A204.1 (cell line): ENCODE results near the gene GALNT14.

Source experiments
- FAIRE-seq: peaks from 2 replicates; lab custom pipeline; 2012; peaks lifted over from hg19 to GRCh38; lab: Jason Lieb, UNC

The GALNT14 gene

DNA sequence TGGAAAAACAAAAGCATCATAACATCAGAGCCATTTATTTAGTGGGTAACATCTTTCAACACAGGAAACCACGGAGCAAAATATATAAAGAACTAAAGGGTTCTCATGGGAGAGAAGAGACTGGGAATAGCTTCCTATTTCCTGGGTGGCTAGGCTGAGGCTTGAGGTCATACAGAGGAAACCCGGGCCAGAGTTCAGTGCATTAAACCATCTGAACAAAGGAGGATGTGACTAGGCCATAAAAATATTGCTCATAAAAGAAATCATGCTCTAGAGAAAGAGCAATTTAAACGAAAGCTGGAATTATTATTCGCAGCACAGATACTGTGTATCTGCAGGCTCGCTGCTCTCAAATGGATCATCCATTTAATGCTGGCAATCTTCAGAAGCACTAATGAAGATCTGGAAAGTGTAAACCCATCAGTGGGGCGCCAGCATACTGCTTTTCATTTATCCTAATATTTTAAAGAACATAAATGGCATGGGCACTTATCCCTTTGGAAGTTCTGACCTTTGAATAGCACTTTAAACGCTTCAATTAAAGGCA lies 83.3 kb downstream of the GALNT14 start:
- no peak for FAIRE-seq

DNA sequence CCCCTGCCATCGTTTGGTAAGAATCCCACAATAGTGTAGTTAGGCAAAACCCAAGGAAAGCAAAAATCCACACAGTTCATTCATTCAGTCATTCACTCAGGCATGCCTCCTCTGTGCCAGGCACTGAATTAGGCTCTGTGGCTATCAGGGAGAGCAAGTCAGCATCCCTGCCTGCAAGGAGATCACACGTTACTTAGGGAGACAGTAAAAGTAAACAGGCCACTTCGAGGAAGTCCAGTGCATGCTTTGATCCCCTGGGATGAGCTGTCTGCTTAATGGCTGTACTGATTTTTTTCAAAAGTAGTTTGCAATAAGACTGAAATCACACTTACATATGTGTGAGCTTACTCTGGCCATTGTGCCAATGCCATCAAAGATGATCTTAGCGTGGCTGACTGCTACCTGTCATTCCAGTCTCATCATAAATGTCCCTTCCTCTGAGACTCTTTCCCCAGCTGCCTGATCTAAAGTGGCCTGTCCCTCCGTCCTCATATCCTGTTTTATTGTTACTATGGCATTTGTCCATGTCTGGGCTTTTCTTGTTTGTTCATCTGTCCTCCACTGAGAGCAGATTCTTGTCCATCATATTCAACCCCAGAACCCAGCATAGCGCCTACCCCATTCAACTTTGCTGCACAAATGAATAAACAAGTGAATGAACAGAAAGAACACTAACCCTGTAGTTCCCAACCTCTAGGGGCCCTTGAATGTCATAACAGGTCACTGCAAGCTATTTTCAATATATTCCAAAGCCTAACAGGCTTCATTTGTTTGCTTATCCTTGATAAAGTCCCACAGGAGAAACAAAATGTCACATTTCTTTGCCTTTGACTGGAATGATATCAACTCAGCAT lies 84.1 kb downstream of the GALNT14 start:
- no peak for FAIRE-seq

DNA sequence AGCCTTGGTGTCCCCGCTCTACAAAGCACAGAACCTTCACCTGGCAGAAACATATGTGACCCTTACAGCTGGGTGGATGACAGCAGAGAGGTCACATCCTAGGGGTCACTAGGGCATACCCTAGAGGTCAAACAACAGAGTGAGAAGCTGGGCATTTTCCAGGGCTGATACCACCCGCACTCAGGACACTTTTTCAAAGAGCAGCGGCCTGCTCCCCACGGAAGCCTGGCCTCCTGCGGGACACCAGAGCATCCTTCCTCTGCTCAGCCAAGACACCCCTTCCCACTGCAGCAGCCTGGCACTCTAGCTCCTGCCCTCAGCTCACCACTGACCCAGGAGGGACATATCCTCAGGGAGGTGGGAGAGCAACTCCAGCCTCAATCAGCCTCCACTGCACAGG lies 86.0 kb downstream of the GALNT14 start:
- FAIRE-seq = no peak

DNA sequence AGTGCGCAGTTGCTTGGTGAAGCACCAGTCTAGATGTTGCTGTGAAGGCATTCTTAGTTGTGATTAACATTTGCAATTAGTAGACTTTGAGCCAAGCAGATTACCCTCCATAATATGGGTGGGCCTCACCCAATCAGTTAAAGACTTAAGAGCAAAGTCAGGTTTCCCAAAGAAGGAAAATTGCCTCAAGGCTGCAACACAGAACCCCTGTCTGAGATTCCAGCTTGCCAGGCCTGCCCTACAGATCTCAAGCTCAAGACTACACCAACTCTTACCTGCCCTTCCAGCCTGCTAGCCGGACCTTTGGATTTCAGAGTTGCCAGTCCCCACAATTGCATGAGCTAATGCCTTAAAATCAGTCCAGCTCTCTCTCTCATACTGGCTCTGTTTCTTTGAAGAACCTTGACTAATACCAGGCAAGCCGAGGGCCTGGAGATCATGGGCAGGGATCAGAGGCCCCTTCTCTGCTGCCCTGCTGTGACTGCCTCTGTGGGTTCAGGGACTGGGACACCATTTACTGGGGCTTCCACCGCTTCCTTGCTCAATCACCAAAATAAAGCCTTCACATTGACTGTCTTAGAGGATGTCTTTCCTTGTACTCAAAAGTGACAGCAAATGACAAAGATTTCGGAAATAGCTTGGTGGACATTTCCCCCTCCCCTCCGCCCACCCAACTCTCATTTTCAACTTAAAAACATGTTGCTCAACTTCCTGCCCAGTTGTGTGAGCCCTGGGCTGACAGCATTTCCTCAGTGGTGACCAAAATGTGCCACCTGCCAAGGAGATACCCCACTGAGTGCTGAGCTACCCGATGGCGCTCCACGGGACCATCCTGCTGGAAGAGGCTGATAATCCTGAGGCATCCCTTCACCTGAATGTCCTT lies 86.7 kb downstream of the GALNT14 start:
- FAIRE-seq = no peak

DNA sequence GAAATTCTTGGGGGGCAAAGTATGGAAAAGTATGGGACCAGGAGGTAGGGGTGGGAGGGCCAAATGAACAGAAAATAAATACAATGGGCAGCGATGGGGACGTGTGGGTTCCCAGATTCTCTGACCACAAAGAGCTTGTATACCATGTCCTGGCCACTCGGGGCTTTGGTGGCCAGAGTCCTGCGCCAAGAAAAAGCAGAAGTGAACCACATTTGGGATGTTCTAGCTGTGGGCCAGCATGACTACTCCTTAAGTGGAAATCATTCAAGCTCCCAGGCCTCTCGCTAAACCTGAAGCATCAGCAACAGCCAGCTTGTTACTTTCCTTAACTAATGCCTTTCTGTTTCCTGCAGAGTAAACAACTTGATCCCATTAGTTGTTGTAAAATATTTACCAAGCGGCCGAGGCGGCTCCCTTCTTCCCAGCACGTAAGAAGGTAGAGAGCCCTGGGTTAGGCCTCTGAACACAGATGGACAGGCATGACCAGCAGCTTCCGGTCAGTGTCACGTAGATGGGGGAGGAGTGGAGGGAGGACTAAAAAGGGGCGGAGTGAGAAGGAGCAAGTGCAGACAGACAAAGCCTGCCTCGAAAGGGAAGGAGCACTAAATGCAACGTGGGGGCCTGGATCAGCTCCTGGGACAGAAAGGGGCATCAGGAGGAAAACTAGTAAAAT lies 88.2 kb downstream of the GALNT14 start:
- no peak for FAIRE-seq

DNA sequence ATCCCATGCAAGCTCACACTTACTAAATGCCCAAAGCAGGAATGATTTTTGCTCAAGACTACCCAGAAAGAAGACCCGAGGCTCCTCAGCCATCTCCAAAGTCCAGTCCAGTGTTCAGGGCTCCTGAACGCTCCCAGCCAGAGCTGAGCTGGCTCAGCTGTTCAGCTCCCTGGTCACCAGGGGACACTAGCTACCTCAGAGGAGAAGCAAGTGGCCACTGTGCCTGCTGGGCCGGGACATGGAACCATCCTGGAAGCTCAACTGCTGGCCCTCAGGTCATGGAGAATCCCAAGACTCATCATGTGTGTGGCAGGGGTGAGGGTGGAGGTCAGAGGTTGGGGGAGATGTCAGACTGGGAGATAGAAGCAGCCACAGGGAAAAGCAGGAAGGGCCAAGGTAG lies 89.0 kb downstream of the GALNT14 start:
- no peak for FAIRE-seq

DNA sequence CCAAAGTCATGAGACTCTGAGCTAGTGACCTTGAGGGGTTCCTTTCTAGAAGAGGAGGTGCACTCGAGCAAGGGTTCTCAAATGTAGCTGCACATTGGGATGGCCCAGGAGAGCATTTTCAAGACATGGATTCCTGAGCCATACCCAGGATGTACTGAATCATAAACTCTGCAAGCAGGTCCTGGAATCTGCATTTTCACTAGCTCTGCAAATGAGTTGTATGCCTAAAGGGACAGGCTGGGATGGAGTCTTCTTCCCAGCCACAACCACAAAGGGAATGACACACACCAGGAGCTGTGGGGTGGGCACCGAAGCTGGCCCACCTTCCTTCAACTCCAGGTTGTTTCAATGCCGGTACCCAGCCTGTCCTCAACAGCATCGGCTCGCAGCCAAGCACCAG lies 90.6 kb downstream of the GALNT14 start:
- no peak for FAIRE-seq

DNA sequence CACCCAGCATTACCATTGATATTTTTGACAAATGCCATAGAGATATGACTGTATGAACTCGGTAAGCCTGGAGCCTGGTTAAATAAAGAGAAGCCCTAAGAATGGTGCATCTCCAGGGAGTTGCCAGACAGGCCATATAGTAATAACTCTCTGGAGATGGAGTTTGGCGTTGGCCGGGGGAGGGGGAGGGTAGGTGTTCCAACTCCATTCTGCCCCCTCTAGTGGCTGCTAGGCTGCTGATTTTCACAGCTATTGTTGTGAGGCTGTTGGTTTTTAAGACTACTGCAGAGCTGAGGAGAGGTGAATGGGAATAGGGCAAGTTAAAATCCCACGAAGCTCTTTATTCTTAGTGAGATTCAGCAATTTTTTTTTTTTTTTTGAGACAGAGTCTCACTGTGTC lies 99.9 kb downstream of the GALNT14 start:
- no peak for FAIRE-seq

DNA sequence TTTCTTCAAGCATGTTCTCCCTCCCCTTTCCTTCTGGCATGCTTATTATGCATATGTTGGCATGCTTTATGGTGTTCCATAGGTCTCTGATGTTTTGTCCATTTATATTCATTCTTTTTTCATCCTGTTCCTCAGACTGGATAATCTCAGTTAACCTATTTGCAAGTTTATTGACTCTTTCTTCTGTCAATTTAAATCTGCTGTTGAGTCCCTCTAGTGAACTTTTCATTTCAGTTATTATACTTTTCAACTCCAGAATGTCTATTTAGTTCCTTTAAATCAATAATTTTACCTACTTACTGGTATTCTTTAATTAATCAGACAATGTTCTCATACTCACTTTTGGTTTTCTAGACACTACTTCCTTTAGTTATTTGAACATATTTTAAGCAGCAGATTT lies 101.2 kb downstream of the GALNT14 start:
- FAIRE-seq = no peak

DNA sequence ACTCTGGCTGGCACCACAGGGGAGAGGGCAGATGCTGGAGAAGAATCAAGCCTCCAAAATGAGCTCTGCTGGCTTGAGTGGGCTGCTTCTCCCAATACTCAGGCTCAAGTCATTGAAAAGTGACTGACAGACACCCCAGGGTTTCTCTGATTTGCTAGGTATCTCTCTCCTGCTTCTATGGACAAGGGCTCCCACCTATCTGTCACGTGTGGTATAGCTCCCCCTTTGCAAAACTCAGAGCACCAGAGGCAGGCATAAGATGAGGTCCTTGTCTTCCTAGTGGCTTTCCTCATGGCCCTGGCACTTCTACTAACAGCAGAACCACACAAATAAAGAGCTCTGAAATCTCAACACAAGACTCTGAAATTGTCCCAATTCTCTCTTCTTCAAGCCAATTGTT lies 105.2 kb downstream of the GALNT14 start:
- no peak for FAIRE-seq

DNA sequence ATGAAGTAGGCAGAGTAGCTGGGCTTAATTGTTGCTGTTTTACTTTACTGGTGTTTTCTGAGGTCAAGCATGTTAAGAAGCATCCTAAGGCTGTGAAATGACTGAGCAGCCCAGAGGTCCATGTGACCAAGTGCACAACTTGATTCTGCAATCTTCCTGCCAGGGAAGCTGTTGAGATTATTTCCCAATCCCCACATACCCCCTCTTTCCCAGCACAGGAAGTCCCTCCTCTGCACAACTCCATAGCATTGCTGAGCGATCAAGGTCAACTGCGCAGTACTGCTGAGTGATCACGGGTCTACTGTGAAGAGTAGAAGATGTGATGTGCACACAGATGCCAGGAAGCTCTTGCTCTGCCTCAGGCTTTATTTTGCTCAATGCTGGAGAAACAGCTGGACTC lies 105.8 kb downstream of the GALNT14 start:
- FAIRE-seq = no peak

DNA sequence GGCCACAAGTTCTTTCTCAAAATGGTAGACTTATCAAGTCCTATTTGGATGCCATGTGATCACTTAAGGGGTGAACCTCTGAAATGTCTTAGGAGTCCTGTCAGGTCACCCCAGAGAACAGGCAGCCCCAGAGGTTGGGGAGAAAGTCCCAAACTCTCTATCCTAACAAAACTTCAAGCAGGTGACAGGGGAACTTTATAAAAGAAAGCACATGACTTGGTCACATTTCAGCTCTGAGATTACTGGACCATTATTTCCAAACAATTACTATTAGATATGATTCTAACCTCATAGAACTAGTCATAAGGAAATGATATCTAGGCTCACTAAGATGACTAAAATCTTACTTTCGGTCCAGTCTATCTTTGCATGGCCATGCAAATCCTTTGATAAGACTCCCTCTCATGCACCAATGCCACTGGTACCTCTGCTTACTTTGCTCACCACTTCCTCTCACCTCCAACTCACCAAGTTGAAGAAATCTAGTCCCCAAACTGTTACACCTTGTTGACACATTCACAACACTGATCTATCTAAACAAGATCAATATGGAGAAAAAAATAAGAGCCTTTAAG lies 107.0 kb downstream of the GALNT14 start:
- no peak for FAIRE-seq

DNA sequence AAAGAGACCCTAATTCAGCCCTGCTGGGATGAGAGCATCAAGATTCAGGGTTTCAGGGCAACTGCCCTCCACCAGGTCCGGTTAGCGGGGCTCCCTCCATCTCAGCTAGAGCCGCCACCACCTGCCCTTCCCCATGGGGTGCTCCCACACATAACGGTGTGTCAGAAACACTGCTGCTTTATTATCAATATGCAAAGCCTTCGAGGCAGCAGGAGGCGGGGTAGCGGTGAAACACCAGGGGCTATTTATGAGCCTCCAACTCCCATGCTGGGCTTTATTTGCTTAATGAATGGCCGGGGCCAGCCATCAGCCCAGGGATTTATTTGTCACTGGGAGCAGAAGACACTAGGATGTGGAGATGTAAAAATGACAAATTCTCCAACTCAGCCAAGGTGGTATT lies 109.8 kb downstream of the GALNT14 start:
- FAIRE-seq = no peak

DNA sequence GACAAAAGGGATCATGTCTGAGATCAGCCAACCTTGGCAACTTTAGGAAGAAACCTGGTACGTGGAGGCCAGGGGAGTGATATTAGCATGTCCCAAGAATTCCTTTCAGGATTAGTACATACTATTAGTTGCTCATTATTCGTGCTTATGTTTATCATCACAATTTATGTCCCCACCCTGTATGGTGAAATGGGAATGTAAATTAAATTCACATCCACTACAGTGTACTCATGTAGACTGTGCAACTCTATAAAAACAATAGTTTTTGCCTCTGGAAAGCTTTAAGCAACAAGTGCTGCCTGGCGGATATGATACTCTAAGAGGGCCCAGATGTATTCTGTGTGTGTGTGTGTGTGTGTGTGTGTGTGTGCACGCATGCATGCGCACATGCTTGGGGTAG lies 110.7 kb downstream of the GALNT14 start:
- no peak for FAIRE-seq

DNA sequence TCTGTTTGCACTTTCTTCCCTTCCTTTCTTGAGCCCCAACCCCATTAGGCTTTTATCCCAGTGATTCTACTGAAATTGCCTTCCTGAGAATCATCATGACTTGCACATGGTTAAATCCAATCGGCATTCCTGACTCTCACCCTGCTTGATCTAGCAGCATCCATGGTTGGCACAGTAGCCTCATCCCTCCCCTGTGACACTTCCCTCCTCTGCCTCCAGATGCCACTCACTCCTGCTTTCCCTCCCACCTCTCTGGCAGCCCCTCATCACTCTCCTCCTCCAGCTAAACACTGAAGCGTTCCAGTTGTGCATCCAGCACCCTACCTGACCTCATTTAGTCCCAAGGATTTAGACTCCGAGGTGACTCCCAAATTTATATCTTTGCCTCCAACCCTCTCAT lies 114.7 kb downstream of the GALNT14 start:
- FAIRE-seq = no peak

DNA sequence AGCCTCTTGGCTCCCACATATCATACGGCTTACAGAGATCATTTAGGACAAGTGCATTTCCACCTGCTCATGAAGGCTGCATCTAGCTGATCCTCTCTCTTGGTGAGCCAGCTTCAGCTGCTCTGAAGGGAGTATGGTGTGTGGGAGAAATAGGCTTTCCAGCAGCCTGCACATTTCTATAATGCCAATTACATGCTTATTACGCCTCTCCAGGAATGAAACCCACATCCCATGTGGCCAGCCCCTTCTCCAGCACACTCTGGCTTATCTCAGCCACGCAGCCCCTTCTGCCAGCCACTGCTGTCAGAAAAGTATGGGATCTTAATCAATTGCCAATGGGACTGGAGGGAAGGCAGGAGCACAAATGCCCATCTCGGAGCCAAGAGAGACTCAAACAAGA lies 117.5 kb downstream of the GALNT14 start:
- FAIRE-seq = no peak

DNA sequence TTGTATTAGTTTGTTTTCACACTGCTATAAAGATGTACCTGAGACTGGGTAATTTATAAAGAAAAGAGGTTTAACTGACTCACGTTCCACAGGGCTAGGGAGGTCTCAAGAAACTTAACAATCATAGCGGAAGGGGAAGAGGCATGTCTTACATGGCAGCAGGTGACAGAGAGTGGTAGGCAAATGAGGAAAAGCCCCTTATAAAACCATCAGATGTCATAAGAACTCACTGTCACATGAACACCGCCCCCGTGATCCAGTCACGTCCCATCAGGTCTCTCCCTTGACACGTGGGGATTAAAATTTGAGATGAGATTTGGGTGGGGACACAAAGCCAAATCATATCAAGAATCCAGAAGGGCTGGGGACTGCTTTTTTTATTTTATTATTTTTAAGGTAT lies 120.0 kb downstream of the GALNT14 start:
- no peak for FAIRE-seq

DNA sequence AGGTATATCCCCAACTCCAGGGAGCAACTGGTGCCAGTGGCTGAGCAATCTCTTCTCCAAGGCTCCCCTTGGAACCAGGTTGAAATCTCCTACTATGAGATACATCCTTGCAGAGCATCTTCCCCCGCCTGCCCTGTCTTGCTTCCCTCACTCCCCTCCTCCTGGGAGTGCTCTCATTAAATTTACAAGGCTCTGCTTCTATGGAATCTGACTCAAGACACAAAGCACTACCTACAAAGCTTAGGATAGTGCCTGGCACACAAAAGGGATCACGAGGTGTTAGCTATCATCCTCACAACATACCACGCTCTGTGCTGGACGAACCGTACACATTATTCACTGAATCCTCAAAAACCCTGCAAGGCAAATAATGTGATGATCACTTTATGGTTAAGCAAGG lies 121.6 kb downstream of the GALNT14 start:
- no peak for FAIRE-seq

DNA sequence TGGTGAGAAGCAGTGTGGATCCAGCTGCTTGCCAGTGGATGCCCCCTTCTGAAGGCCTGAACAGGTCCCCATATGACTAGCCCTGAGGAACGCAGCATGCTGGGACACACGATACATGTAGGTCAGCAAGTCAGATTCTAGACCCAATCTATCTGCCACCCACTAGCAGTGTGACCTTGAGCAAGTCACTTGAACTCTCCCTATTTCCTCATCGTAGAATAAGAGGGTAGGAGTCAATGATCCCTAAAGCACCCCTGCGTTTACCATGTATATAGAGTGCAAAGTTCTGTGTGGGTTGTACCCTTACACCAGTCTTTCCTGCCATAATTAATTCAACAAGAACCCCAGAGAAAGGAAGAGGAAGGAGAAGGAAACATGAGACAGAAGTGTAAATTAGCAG lies 123.7 kb downstream of the GALNT14 start:
- FAIRE-seq = no peak

DNA sequence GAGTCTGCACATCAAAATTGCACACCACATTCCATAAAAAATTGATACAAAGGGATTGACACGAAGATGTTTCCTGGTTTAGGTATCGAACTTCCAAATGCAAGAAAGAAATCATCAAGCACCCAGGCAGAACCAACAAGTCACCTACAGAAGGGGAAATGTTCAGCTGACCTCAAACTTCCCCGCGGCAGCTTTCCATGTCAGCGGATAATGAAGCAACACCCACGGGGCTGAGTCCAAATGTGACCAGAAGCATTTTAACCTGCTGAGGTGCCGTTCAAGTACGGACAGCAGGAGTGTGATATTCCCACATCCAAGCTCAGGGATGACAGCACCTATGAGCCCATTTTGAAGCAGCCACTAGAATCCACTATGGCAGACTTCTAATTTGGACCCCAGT lies 124.9 kb downstream of the GALNT14 start:
- FAIRE-seq = no peak

DNA sequence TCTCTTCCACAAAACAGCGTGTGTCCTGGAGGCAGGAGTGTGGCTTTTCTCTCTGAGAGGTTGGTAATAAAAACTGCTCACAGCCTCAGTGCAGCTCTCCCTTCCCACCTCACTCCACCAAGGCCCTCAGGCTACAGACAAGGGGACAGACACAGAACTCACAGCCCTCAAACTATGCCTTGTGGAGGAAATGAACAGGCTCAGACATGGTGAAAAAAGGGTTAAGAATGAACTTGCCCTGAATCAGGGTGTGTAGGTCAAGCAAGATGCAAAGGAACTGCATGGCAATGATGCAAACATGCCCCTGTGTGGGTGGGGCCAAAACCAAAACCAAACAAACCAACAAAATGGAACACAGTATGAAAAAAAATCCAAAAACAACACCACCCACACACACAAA lies 125.8 kb downstream of the GALNT14 start:
- no peak for FAIRE-seq

DNA sequence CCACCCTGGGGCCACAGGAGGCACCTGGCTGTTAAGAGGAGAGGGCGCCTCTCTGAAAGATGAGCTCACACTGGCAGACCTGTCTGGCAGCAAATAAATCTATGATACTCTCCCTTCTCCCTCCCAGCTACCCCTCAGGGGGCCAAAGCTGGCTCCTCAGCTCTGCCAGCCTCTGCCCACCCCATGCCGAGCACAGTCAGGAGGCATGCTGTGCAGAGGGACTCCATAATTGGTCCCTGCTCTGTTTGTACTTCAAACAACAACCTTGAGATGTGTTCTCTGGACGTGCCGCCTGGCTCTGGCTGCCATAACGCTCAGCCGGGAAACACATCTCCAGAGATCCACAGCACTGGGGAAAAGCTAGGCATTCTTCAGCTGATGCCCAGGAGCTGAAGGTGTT lies 126.7 kb downstream of the GALNT14 start:
- no peak for FAIRE-seq
